GM10266 (cell line): ENCODE measurements around the gene FUT9.

Source experiments
- DNase-seq: peaks from one replicate; pipeline ENCODE4 v3.0.0; 2012; ENCODE audit errors: extremely low spot score
- TF ChIP-seq, protein P1 (sequence below): IDR thresholded peaks from 2 replicates; pipeline ENCODE4 v1.5.1; 2012; ENCODE audit warnings: mild to moderate bottlenecking, low read depth; ENCODE audit not compliant: control insufficient read depth, insufficient read depth; ENCODE audit errors: missing control alignments

FUT9 gene

DNA sequence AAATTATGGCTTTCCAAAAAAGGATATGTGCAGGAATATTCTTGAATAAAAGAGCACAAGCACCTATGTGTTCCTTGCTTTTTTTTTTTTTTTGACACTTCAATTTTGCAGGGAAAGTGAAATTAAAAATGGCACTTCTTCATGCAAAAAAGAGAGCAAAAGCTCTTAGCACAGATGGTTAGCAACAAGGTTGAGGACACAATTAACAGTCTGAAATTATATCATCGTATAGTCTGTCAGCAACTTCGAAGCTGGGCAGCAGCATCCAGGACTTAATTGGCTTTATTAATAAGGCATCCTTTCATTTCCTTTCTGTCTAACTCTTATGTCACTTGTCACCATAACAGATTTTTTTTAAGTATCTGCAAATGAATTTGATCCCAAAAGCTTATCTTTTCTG is 122.6 kb downstream of the FUT9 start:
- TF ChIP-seq, protein P1, sequence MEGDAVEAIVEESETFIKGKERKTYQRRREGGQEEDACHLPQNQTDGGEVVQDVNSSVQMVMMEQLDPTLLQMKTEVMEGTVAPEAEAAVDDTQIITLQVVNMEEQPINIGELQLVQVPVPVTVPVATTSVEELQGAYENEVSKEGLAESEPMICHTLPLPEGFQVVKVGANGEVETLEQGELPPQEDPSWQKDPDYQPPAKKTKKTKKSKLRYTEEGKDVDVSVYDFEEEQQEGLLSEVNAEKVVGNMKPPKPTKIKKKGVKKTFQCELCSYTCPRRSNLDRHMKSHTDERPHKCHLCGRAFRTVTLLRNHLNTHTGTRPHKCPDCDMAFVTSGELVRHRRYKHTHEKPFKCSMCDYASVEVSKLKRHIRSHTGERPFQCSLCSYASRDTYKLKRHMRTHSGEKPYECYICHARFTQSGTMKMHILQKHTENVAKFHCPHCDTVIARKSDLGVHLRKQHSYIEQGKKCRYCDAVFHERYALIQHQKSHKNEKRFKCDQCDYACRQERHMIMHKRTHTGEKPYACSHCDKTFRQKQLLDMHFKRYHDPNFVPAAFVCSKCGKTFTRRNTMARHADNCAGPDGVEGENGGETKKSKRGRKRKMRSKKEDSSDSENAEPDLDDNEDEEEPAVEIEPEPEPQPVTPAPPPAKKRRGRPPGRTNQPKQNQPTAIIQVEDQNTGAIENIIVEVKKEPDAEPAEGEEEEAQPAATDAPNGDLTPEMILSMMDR: no peak
- DNase-seq: no peak

DNA sequence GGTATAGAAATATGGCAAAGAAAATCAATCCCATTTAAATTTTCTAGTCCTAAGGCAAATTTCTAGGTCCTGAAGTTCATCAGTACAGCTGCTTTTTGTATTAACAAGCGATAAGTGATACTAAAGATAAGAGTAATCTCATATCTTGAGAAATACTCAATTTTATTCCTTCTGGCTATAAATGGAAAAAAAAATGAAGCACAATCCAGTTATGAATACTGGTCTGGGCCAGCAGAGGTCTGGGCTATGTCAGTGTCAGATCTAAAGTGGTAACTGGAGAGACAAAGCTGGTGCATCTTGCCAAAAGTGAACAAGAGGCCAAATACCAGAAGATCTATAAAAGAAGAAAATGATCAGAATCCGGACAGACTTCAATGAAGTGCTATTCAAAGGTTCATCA is 126.4 kb downstream of the FUT9 start:
- no peak for DNase-seq
- TF ChIP-seq, protein P1: no peak

DNA sequence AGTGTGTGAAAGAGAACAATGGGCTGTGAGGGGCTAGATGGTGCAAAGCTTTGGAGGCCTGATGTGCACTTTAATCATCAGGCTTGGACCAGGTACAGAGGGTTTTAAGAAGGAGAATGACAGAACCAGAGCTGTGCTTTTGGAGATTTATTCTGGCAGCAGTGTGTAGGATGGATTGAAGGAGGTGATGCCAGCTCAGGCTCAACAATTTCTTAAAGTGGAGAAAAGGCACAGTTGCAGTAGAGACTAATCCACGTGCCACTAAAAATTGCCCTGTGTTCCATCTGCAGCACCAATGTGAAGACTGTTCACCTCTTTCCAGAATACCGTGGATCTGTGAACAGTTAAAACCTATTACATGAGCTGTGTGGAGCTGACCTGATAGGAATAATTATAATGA is 134.7 kb downstream of the FUT9 start:
- no peak for DNase-seq
- TF ChIP-seq, protein P1: no peak

DNA sequence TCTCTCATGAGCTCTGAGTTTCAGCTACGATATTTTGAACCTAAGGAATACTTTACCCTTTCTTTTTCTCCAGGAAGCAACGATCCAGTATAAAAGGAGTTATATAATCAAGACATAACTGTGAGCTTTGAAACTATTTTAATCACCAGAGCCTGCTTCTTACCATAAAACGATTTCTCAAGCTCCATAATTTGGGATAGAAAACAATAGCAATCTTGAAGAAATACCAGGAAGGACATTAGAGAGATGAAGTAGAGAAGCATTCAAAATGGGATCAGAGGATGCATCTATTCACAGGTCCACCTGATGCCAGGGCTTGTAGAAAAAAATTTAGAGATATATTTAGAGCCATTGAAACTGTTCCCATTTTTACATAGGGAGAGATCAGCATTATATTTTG is 135.9 kb downstream of the FUT9 start:
- TF ChIP-seq, protein P1: no peak

DNA sequence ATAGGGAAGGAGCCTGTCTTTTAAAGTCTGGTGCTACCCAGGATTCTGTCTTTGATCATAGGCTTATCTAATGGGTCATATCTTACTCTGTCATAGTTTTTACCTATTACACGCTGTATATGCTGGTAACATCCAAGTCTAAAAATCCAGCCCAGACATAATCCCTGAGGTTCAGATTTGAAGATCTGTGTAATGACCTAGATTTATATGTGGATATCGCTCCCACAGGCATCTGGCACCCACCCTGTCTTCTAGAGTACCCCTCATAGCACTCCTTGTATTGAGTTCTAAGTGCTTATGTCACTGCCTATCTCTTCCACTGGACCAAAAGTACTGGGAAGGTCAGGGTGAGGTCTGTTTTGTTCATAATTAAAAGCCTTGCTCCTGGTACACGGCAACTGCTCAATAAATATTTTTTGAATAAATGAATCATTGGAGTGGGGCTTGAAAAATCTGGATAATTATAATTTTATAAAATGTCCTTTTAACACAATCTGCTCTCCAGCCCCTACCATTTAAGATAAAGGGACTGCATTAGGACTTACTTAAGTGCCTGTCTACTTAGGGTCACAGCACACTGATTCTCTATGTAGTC is 136.4 kb downstream of the FUT9 start:
- TF ChIP-seq, protein P1: no peak
- no peak for DNase-seq

More for the DNA sequence above, 135.9 kb downstream of the FUT9 start:
- no peak for DNase-seq

DNA sequence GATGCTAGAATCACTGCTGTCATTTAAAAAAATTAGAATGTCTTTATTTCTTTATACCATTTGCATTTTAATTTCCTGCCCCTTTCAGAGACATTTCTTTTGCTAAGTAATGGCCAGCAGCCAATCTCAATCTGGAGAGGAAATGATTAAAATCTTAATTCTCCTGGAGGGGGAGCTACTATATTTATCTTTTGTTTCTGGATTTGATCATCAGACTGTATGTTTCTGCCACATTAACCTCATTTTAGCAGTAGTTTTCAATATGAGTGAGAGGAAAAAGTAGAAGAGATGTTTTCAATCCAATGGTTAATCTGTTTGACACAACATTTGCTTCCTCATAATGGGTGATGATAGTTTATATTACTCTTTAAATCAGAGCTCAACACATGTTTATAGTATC is 138.0 kb downstream of the FUT9 start:
- no peak for DNase-seq
- TF ChIP-seq, protein P1: no peak

DNA sequence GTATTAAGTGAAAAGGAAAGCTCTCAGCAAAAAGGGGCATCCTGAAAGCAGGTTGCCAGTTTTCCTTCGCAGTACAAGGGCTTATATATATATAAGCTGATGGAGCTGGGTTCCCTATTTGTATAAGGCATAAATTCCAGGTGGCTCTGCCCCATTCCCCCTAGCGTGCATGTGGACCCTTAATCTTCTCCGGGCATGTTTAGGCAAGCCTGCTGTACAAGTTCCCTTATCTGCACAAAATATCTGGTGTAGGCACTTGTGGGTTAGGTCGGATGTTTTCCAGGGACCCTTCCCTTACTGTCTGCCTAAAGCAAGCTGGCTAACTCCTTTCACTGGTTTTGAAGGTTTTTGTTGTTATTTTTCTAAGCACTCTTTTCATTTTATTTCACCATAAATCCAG is 140.7 kb downstream of the FUT9 start:
- TF ChIP-seq, protein P1: no peak
- DNase-seq: no peak
